ENCODE data around the gene SMIM41.

The SMIM41 gene

GRCh38 chr12:52122540-52122871 lies 43.0 kb downstream of the SMIM41 start:
- DNase-seq (ENCODE audit: low read depth): no peak

- no peak for DNase-seq (ENCODE audit: low read depth)
Measured at GRCh38 chr12:52122904-52123303, 43.4 kb downstream of the SMIM41 start.

GRCh38 chr12:52123487-52124186 lies 44.1 kb downstream of the SMIM41 start:
- no peak for DNase-seq (ENCODE audit: low read depth)

- no peak for DNase-seq (ENCODE audit: low read depth)
Measured at GRCh38 chr12:52125476-52125900, 46.0 kb downstream of the SMIM41 start.

GRCh38 chr12:52126050-52126604 lies 46.6 kb downstream of the SMIM41 start:
- DNase-seq (ENCODE audit: low read depth): no peak

DNA sequence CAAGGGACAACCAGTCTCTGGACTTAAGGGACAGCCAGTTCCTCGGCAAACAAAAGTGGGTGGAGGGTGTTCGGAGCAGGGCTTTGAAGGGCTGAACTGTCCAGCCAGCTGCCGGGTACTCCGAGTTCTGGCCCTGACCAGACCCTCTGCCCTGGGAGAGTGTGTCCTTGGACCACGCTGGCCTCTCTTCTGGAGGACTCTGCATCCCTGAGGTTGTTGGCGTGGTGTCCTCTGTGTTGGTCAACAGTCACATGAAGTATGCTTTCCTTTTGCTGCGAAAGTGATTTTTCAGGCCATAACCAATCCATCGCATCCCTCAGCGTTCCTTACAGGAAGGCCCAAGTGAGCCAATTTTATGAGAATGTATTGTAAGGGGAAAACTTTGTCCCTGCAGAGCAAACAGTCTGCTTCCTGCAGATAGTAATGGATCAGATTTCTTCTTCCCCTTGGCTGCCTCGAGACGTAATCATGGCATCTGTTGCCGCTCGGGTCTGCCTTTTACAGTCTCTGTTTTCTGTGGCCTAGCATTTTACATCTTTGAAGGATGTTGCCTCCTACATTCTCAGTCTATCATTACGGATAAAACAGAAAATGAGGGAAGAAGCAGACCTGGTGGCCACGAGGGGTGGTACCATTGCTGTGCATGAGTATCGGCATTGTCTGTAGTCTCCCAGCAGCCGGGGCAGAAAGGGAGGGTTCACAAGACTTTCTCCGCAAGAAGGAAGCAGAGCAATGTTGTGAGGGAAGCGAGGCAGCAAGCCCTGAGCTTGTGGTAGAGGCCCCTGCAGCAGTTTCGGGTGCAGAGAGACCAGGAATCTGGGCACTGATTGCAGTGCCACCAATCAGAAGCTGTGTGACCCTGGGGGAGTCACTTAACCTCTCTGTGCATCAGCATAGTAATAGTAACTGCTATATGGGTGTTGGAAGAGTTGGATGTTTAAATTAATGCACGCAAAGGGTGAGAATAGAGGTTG lies 47.4 kb downstream of the SMIM41 start:
- no peak for DNase-seq (ENCODE audit: low read depth)

GRCh38 chr12:52127683-52128450 lies 48.4 kb downstream of the SMIM41 start:
- no peak for DNase-seq (ENCODE audit: low read depth)

DNA sequence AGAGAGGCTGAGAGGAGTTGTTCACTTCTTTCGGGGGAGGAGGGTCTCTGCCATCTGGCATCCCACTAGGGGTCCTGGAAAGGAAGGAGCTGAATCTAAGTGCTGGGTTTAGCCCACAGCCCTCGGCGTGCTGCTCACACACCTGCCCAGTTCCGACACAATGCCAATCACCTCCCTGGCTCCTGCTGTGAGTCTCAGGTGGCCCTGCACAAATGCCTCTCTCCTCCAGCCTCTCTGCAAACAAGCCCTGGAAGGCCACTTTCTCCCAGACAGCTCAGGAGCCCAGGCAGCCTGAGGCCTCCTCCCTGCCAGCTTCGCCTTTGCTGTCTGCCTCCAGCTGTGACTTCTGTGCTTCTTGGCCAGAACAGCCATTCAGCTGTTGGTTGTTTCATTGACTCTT lies 51.2 kb downstream of the SMIM41 start:
- no peak for DNase-seq (ENCODE audit: low read depth)

GRCh38 chr12:52132754-52133161 lies 53.3 kb downstream of the SMIM41 start:
- no peak for DNase-seq (ENCODE audit: low read depth)

DNA sequence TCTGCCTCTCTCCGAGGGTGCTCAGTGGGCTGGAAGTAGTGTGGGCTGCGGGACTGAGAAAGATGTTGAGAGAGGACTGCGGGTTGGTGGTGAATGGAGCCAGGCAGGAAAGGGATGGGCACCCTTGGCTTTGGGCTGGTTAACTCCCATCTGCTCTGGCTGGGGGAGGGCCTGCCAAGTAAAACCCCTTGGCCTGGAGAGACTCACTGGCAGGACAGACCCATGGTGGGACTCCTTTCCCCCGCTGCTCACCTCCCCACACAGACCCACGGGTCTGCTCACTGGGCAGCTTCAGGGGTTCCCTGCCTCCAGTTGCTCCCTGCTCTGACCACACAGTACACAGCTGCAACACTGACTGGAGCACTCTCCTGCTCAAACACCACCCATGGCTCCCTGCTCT lies 58.2 kb downstream of the SMIM41 start:
- no peak for DNase-seq (ENCODE audit: low read depth)

DNA sequence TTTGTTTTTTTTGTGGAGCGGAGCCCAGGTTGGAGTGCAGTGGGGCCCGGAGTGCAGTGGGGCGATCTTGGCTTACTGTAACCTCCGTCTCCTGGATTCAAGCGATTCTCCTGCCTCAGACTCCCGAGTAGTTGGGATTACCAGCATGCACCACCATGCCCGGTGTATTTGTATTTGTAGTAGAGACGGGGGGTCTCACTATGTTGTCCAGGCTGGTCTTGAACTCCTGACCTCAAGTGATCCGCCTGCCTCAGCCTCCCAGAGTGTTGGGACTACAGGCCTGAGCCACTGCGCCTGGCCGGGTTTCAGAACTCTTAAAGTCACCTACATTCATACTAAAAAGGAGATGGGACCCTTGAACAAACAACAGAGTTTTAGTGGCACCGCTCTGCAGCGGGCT lies 59.6 kb downstream of the SMIM41 start:
- DNase-seq (ENCODE audit: low read depth): no peak

DNA sequence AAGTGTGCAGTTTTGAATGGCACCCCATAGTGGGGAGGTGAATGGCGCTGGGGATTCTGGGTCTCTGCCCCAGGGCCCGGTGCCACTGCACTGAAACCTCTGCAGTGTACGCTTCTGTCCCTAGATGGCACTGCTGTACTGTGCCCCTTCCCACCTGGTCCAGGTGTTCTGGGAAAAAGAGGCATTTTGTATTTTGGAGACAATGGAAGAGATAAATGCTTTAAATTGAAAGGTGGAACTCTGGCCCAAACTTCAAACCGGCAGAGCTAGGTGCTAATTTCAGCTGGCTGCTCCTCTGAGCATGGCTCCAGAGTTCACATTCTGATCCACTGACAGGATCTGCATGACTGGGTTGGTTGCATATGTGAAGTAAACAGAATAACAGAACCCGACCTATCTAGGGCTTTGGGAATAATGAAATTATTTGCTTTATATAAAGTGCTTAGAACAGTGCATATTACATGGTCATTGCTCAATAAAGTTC lies 60.1 kb downstream of the SMIM41 start:
- no peak for DNase-seq (ENCODE audit: low read depth)

DNA sequence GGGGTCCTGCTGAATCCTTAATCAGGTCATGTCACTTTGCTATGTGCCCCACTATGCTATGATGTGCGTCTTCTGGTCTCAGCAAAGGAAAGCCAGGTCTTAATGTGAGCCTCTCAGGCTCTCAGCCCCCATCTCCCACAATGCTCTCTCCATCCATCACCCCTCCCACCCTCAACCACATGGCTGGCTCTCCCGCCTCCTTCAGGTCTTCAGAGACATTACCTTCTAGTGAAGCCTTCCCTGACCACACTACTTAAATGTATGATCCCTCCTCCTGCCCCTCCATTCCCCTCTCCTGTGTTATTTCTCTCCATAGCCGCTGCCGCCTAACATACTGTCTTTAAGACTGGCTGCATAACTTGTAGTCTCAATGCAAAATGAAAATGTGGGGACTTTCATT lies 61.8 kb downstream of the SMIM41 start:
- DNase-seq (ENCODE audit: low read depth): no peak

GRCh38 chr12:52141875-52142274 lies 62.4 kb downstream of the SMIM41 start:
- no peak for DNase-seq (ENCODE audit: low read depth)

DNA sequence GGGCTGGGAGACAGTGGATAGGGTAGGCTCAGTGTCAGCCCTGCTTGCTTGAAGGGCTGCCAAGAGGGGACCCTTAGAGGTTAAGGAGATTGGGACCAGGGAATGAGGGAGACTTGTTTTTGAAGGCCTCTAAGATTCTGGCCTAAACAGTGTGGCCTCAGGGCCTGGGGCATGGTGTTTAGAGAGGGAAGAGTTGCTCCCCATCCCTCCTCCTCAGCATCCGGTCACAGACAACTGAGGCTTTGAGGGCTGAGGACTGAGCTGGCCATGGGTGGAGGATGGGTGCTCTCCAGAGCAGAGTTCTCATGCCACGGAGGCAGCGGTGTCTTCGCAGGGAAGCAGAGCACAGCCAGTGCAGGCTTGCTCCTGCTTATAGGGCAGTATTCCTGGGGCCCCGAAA lies 62.9 kb downstream of the SMIM41 start:
- no peak for DNase-seq (ENCODE audit: low read depth)

DNA sequence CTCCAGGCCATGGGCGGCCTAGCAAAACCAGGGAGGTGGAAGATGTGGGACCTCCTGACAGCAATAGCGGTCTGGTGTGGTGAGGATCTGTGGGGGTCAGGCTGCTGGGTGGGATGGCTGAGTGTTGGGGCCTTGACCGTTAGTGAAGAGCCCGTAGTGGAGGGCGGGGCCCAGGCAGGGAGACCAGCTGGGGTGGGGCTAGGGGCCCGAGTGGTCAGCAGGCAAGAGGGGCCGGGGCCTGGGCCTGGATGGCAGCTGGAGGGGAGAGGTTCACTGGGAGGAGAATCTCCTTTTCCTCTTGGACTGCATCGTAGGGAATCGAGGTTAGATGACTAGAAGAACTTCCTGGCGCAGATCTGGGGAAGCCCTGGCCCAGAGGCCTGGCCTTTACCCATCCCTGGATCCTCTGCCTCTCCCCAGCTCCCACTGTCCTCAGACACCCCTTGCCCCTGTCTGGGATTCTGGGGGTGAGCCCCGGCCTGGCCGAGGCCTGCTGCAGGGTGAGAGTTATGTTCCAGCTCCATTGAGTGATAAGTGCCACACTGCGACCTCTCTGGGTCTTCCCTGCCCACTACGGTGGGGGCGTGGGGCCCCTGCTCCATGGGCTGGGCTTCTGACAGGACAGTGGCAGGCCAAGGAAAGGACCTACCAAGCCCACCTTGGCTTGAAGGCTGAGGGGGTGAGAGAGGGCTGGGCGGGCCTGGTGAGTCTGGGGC lies 65.2 kb downstream of the SMIM41 start:
- DNase-seq (ENCODE audit: low read depth): no peak

DNA sequence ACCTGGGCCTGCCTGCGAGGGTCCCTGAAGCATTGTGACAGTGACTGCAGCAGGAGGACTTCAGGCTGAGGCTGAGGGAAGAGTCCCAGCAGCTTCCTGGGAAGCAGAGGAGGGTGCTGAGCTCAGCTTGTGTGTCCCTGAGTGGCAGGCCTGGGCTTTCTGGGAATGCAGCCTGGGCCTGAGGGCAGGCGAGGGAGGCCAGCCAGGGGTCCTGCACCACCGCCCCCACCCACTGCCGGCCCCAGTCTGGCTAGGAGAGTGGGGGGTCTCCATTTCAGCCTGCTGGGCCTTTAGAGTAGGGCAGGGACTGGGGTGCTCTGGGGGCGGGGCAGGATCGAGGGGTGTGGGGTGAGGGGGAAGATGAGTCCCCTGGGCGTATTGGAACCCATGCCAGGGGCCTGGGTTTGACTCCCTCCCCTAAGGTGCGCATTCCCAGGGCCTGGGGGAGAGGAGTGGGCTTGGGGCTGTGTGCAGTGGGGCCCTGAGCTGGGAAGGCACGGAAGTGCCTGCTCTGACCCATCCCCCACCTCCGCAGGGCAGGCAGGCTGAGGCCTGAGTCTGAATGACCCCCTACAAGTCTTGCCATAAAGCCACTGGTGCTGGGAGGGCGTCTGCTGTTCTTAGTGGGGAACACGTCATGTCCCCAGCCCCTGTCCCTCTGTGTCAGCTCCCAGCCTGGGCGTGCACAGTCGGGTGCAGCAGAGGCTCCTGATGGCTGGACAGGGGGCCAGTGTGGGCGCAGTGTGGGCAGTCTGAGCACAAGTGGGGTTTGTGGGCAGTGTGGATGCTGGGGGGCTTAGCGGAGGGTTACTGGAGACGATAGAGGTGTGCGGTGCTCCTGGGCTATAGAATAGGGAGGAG lies 66.0 kb downstream of the SMIM41 start:
- no peak for DNase-seq (ENCODE audit: low read depth)

DNA sequence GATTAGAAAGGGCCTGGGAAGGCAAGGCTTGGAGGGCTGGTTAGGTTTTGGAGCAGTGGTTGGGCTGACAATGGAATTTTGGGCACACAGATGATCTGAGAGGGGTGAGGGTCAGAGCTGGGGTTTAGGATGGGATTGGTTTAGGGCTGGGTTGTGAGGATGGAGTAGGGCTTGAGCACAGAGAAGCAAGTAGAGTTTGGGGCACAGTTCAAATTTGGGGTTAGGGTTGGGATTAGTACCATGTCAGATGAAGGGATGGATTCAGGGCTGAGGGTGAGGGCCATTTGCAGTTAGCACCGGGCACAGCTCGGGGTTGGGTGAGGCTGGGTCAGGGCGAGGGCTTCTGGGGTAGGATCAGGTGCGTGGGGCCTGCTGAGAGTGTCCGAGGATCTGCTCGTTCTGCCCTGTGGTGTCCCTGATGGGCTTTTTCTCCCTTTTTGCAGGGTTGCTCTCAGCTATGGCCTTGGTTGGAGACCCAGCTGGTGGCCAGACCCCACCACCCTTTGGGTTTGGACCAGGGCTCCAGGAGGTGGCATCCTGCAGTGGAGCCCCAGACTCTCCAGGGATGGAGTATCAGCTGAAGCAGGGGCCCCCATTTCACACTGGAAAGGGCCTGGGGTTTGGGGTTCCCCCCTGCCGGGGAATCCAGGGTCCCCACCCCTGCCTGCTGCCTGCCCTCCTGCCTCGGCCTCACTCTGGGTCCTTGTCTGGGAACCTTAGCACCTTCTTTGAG lies 66.8 kb downstream of the SMIM41 start:
- DNase-seq (ENCODE audit: low read depth): no peak

- DNase-seq (ENCODE audit: low read depth): no peak
Measured at GRCh38 chr12:52146822-52147366, 67.4 kb downstream of the SMIM41 start.

Data from activated T-helper 9 cell treated with anti-CD3 and anti-CD28 coated beads, Interleukin-2, amount 50 U/mL, for 16 hours (primary cell).